Measurements from ENCODE around the gene PAQR5.

The PAQR5 gene

DNA sequence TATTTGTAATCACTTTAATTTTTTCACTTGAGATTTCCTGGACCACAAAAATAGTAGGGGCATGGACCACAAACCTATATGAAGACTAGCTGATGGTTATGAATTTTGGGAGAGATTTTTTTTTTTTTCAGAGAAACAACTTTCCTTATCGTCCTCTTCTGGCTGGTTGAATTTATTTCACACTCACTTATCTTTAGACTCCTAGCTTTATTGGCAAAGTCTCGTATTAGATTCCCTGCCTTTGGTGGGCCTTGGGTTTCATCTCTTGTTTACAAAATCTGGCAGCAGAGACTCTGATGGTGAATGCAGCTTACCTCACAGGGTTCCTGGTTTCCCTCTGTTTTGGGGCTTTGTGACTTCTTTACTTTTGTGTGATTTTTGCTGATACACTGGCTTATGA, 70.9 kb downstream of the PAQR5 start:
- Histone ChIP-seq H3K36me3 (ENCODE audit: control insufficient read depth, insufficient read depth, low read length) (no peaks in the 10 kb centered on the region), H3K4me3 (replicated peaks; ENCODE audit: low read depth, low read length) (no peak overlapping the region), H3K27me3 (replicated peaks; ENCODE audit: control insufficient read depth, insufficient read depth, low read length) (no peaks in the 10 kb centered on the region)
- DNase-seq (ENCODE audit: extremely low read depth, insufficient read length): no peak
- TF ChIP-seq, protein P1, sequence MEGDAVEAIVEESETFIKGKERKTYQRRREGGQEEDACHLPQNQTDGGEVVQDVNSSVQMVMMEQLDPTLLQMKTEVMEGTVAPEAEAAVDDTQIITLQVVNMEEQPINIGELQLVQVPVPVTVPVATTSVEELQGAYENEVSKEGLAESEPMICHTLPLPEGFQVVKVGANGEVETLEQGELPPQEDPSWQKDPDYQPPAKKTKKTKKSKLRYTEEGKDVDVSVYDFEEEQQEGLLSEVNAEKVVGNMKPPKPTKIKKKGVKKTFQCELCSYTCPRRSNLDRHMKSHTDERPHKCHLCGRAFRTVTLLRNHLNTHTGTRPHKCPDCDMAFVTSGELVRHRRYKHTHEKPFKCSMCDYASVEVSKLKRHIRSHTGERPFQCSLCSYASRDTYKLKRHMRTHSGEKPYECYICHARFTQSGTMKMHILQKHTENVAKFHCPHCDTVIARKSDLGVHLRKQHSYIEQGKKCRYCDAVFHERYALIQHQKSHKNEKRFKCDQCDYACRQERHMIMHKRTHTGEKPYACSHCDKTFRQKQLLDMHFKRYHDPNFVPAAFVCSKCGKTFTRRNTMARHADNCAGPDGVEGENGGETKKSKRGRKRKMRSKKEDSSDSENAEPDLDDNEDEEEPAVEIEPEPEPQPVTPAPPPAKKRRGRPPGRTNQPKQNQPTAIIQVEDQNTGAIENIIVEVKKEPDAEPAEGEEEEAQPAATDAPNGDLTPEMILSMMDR (IDR thresholded peaks at IDR 0.05; ENCODE audit: insufficient read depth, low read length, poor library complexity, severe bottlenecking): no peak

DNA sequence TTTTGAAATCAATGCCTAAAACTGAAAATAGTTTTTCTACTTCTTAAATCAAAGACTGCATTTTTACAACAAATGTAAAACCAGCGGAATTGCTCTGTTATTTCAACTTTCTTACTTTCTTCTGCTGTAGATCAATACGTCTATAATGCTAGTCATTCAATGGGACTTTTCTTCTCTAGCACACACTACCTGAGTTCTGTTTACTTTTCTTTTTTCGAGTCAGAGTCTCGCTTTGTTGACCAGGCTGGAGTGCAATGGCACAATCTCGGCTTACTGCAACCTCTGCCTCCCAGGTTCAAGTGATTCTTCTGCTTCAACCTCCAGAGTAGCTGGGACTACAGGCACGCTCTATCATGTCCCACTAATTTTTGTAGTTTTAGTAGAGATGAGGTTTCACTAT, 74.7 kb downstream of the PAQR5 start:
- DNase-seq (ENCODE audit: extremely low read depth, insufficient read length): no peak
- no peaks in the 10 kb centered on the region; the same call in none of the 2 replicates for H3K27me3 ChIP-seq (replicated peaks; ENCODE audit: control insufficient read depth, insufficient read depth, low read length)
- TF ChIP-seq, protein P1 (IDR thresholded peaks at IDR 0.05; ENCODE audit: insufficient read depth, low read length, poor library complexity, severe bottlenecking): no peak
- H3K4me3 ChIP-seq (replicated peaks; ENCODE audit: low read depth, low read length): no peak overlapping the region
- H3K36me3 ChIP-seq (ENCODE audit: control insufficient read depth, insufficient read depth, low read length): no peaks in the 10 kb centered on the region

DNA sequence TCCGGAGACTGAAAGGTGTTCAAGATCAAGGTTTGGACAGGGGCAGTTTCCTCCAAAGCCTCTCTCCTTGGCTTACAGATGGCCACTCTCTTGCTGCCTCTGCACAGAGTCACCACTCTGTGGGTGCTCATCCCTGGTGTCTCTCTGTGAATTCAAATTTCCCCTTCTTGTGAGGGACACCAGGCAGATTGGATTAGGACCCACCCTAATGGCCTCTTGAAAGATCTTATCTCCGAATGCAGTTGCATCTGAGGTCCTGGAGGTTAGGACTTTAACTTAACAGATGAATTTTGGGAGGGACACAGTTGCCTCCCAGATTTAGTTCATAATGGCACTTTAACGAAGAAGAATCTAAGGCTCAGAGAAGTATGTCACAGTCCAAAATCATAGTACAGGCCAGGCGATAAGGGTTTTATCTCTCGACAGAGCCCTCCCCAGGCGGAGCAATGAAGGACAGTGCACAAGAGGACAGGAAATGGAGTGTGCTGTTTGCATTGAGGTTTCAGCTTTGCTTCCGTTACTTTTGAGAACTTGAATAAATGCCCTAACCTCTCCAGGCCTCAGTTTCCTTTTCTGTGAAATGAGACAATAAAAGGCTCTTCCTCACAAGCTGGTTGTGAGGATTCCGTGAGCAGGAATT, 76.6 kb downstream of the PAQR5 start:
- TF ChIP-seq, protein P1 (IDR thresholded peaks at IDR 0.05; ENCODE audit: insufficient read depth, low read length, poor library complexity, severe bottlenecking): no peak
- Histone ChIP-seq H3K36me3 (ENCODE audit: control insufficient read depth, insufficient read depth, low read length) (no peaks in the 10 kb centered on the region), H3K27me3 (replicated peaks; ENCODE audit: control insufficient read depth, insufficient read depth, low read length) (no peaks in the 10 kb centered on the region; the same call in none of the 2 replicates), H3K4me3 (replicated peaks; ENCODE audit: low read depth, low read length) (no peak overlapping the region)
- DNase-seq (ENCODE audit: extremely low read depth, insufficient read length): no peak

DNA sequence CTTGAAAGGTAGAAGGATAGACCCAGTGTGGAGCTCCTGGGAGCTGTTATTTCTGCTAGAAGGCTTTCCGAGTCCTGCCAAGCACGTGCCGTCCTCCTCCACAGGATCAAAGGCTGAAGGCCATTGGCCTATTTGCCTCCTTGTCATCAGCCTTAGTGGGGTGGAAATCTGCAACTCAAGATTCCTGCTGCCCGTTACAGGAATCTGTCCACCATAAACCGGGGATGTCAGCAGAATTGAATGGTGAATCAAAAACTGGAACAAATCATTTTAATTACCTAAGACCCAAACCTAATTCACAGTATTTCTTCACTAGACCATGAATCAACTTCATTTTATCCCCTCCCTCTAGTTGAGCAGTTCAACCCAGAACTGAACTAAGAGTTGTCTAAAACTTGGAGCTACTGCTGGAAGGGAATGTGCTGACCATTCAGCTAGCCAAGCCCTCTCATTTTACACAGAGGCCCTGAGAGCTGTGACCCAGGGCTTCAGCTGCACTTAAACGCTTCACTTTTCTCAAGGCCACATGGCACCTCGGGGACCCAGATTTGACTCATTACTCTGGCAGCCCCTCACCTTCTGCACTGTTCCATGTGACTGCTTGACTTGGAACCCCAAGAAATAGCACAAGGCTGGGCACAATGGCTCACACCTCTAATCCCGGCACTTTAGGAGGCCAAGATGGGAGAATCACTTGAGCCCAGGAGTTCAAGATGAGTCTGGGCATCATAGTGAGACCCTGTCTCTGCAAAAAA, 78.7 kb downstream of the PAQR5 start:
- DNase-seq (ENCODE audit: extremely low read depth, insufficient read length): no peak
- TF ChIP-seq, protein P1 (IDR thresholded peaks at IDR 0.05; ENCODE audit: insufficient read depth, low read length, poor library complexity, severe bottlenecking): no peak
- Histone ChIP-seq H3K36me3 (ENCODE audit: control insufficient read depth, insufficient read depth, low read length) (no peaks in the 10 kb centered on the region), H3K4me3 (replicated peaks; ENCODE audit: low read depth, low read length) (no peak overlapping the region), H3K27me3 (replicated peaks; ENCODE audit: control insufficient read depth, insufficient read depth, low read length) (no peaks in the 10 kb centered on the region; the same call in none of the 2 replicates)

DNA sequence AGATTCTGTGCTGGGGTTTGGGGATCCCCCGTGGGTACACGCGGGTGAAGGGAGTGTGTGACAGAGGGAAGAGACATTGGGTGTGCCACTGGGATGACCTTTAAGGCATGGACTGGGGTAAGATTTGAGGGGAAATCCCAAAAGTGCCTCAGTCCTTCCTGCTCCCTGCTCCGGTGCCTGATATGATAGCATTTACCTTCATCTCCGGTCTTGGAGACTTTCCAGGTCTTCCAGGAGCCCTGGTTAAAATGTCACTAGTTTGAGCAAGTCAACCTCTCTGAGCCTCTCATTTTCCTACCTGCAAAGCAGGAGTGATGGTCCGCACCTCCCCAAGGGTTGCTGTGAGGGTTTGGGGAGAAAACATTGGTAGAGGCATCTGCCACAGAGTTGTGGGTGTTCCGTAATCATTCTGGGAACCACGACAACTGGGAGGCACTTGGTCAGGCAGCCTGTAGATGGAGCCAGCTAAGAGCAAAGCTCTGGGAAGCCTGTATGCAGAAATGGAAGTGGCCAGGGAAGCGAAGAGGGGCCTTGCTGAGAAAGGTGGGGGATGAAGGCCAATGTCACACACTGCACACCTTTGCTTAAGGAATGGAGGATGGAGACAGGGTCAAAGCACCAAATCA, 81.5 kb downstream of the PAQR5 start:
- no peak for DNase-seq (ENCODE audit: extremely low read depth, insufficient read length)
- TF ChIP-seq, protein P1 (IDR thresholded peaks at IDR 0.05; ENCODE audit: insufficient read depth, low read length, poor library complexity, severe bottlenecking): peak; percentile 8
- Histone ChIP-seq H3K27me3 (replicated peaks; ENCODE audit: control insufficient read depth, insufficient read depth, low read length) (no peaks in the 10 kb centered on the region; the same call in none of the 2 replicates), H3K36me3 (ENCODE audit: control insufficient read depth, insufficient read depth, low read length) (no peaks in the 10 kb centered on the region), H3K4me3 (replicated peaks; ENCODE audit: low read depth, low read length) (no peak overlapping the region)

All from GM06990 (cell line).